MCF 10A (cell line): ENCODE data around the gene ZNF70. TPM values are rescaled to one million over a fixed set of nuclear protein-coding genes. Genes with fewer than 3 reads are reported as not detected.

Experiments
- BruUV-seq: library from RNA; stranded (reverse); fragments of 400-500 nt; replicated peaks from 2 replicates; lab custom pipeline; 2021; lab: Mats Ljungman, UMichigan
- CTCF ChIA-PET: fragments of 300-600 bp; sonication (Branson Sonifier 250); formaldehyde crosslinking; extraction: SDS; loops from one replicate; lab custom pipeline; 2021; ENCODE audit warnings: antibody characterized with exemption, inconsistent platforms; lab: Yijun Ruan, JAX
- POLR2A ChIA-PET: fragments of 300-600, 350-650 bp; sonication (Branson Sonifier 250); formaldehyde crosslinking; extraction: SDS; loops from one replicate; lab custom pipeline; 2020; ENCODE audit warnings: antibody characterized with exemption, inconsistent platforms; lab: Yijun Ruan, JAX
- DNase-seq: peaks from one replicate; pipeline ENCODE4 v3.0.0-alpha.2; 2018; ENCODE audit not compliant: unreplicated experiment
- H3K27ac Mint-ChIP-seq: one replicate; pipeline ENCODE4 v1.8.0; 2022; ENCODE audit warnings: mild to moderate bottlenecking, low read depth, mixed read lengths; ENCODE audit not compliant: unreplicated experiment
- H3K27me3 Mint-ChIP-seq: one replicate; pipeline ENCODE4 v1.8.0; 2022; ENCODE audit warnings: mixed read lengths; ENCODE audit not compliant: insufficient read depth, unreplicated experiment
- H3K36me3 Mint-ChIP-seq: one replicate; pipeline ENCODE4 v1.8.0; 2022; ENCODE audit warnings: mild to moderate bottlenecking, moderate library complexity, mixed read lengths; ENCODE audit not compliant: insufficient read depth, unreplicated experiment
- H3K4me1 Mint-ChIP-seq: one replicate; pipeline ENCODE4 v1.8.0; 2022; ENCODE audit warnings: mixed read lengths; ENCODE audit not compliant: insufficient read depth, unreplicated experiment
- H3K4me3 Mint-ChIP-seq: one replicate; pipeline ENCODE4 v1.8.0; 2022; ENCODE audit warnings: mild to moderate bottlenecking, moderate library complexity, mixed read lengths; ENCODE audit not compliant: unreplicated experiment
- H3K9me3 Mint-ChIP-seq: one replicate; pipeline ENCODE4 v1.8.0; 2022; ENCODE audit warnings: mixed read lengths; ENCODE audit not compliant: unreplicated experiment
- CTCF ChIP-seq: fragments of 200-600 bp; IDR thresholded peaks from one replicate; pipeline ENCODE4 v1.8.0; 2022; ENCODE audit warnings: antibody characterized with exemption, mild to moderate bottlenecking; ENCODE audit not compliant: unreplicated experiment
- intact Hi-C: fragments of 100-400 bp; cut with micrococcal nuclease; formaldehyde crosslinking; loops from 2 replicates; pipeline ENCODE4 v1.14.1; 2022
- total RNA-seq: library from RNA; stranded (reverse); gene quantifications from 2 replicates; pipeline ENCODE4 v1.2.3, GENCODE V29; 2022

ZNF70 gene
- total RNA-seq, 1 experiment from 2014 or later, result 3.3 TPM

DNA sequence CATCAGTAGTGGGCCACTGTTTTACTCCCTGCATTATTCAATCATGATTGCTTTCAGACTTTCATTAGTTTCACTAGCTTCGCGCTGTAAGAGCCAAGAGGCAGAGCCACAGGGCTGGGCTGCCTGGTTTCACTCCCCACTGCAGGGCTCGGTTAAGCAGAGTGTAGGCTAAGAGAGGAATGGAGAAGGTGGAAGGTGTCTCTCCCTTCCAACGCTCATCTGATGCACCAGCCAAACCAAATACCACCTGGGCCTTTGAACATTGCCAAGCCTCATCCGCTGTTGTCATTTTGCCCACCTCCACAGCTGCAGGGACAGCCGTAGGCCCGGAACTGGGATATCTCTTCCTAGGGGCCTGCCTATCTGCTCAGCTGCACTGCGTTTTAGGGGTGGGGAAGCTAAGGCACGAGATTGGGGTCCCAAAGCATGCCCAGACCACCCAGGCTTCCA is 35.4 kb upstream of the ZNF70 start:
- CTCF ChIA-PET, result interaction anchor here (0.6 to 1.0 kb wide), 3 partner anchors 17 to 582 kb away, joined by 3 to 6 read pairs (median 5); no protein-coding TSS in a partner anchor
- H3K36me3 Mint-ChIP-seq, result peaks cover 5% of the 10 kb centered on the region
- H3K9me3 Mint-ChIP-seq, result no peaks in the 10 kb centered on the region

DNA sequence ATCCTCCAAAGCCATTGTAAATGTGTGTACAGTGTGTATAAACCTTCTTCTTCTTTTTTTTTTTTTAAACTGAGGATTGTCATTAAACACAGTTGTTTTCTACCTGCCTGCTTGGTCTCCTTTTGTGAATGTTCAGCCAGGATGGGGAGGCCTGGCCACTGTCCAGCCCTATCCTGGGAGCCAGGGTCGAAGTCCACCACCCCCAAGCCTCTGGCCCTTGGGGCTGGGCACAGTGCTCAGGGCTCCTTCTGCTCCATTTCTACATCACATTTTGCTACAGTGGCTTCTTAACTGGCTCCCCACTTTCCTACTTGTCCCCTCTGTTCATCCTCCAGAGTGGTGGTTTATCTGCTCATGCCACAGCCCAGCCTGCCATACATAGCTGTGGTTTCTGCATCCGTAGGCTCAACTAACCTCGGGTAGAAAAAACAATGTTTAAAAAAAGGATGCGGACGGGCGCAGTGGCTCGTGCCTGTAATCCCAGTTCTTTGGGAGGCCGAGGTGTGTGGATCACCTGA is 33.4 kb upstream of the ZNF70 start:
- H3K9me3 Mint-ChIP-seq, result no peaks in the 10 kb centered on the region
- H3K27me3 Mint-ChIP-seq, result no peaks in the 10 kb centered on the region
- TF ChIP-seq CTCF, result no peak
- H3K27ac Mint-ChIP-seq, result no peak overlapping the region
- peaks cover 14% of the 10 kb centered on the region for H3K4me1 Mint-ChIP-seq
- intact Hi-C loops, result no loop called here
- ChIA-PET CTCF (no interaction called here), POLR2A (no interaction called here)
- no TSS peak for BruUV-seq
- no peak for DNase-seq
- no peak overlapping the region for H3K4me3 Mint-ChIP-seq
- peaks cover 5% of the 10 kb centered on the region for H3K36me3 Mint-ChIP-seq

More for the DNA sequence above, 35.4 kb upstream of the ZNF70 start:
- peaks cover 15% of the 10 kb centered on the region for H3K4me1 Mint-ChIP-seq
- intact Hi-C loops, result no loop called here
- peak overlapping the region; percentile 80 for H3K4me3 Mint-ChIP-seq
- no peak for TF ChIP-seq CTCF
- BruUV-seq, result TSS peak; percentile 85
- POLR2A ChIA-PET, result interaction anchor here (1.0 kb wide), 1 partner anchor 11 kb away, joined by 4 read pairs; no protein-coding TSS in a partner anchor
- H3K27ac Mint-ChIP-seq, result no peak overlapping the region
- DNase-seq, result no peak
- H3K27me3 Mint-ChIP-seq, result no peaks in the 10 kb centered on the region

- CTCF ChIA-PET, result interaction anchor here (0.5 to 0.7 kb wide), 2 partner anchors 45 to 67 kb away, joined by 3 read pairs; no protein-coding TSS in a partner anchor
- H3K4me1 Mint-ChIP-seq, result peaks cover 13% of the 10 kb centered on the region
- no peak overlapping the region for H3K4me3 Mint-ChIP-seq
- POLR2A ChIA-PET, result interaction anchor here (2.0 kb wide), 1 partner anchor 111 kb away, joined by 8 read pairs; the partner anchor contains the start of gene MIF
- H3K36me3 Mint-ChIP-seq, result peaks cover 3% of the 10 kb centered on the region
- DNase-seq, result no peak
- intact Hi-C loops, result no loop called here
- no peaks in the 10 kb centered on the region for H3K27me3 Mint-ChIP-seq
- no TSS peak for BruUV-seq
- no peak overlapping the region for H3K27ac Mint-ChIP-seq
- TF ChIP-seq CTCF, result no peak
- H3K9me3 Mint-ChIP-seq, result no peaks in the 10 kb centered on the region
These were observed 32.6 kb upstream of the ZNF70 start for GRCh38 chr22:23783265-23784150.

DNA sequence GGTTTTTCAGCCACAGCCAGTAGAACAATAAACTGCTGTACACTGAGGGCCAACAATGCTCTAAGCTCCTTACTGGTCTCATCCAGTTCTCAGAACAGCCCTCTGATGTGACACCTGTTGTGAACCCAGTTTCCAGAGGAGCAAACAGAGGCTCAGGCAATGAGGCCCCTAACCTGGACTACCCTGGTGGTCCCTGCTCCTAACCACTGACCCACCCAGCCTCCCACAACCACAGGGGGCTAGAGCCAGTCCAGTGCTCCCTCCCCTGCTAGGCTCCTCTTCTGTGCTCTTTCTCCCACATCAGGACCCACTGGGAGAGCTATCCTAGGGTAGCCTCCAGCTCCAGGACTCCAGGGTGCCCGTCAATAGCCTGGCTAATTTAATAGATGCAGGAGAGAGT is 31.8 kb upstream of the ZNF70 start:
- BruUV-seq, result no TSS peak
- no peaks in the 10 kb centered on the region for H3K9me3 Mint-ChIP-seq
- intact Hi-C loops, result no loop called here

More for the DNA sequence above, 31.8 kb upstream of the ZNF70 start:
- no peak for DNase-seq
- no peak for TF ChIP-seq CTCF
- no peaks in the 10 kb centered on the region for H3K27me3 Mint-ChIP-seq
- H3K4me1 Mint-ChIP-seq, result peaks cover 13% of the 10 kb centered on the region
- no peak overlapping the region for H3K27ac Mint-ChIP-seq
- no peak overlapping the region for H3K4me3 Mint-ChIP-seq
- no peaks in the 10 kb centered on the region for H3K36me3 Mint-ChIP-seq
- ChIA-PET CTCF (interaction anchor here (0.5 to 0.7 kb wide), 2 partner anchors 44 to 68 kb away, joined by 3 read pairs; no protein-coding TSS in a partner anchor), POLR2A (interaction anchor here (1.6 to 2.0 kb wide), 2 partner anchors 16 to 111 kb away, joined by 5 to 8 read pairs; partner anchors contain the start of gene MIF)
